HepG2 (cell line): ENCODE data around the gene INF2. TPM values are rescaled to one million over a fixed set of nuclear protein-coding genes. Genes with fewer than 3 reads are reported as not detected.

Experiments
- ARID4A ChIP-seq: sonication (generic); formaldehyde crosslinking; IDR thresholded peaks from 2 replicates; pipeline ENCODE4 v1.5.0; 2020; ENCODE audit warnings: mild to moderate bottlenecking, missing genetic modification reagents, borderline replicate concordance
- CSRNP2 ChIP-seq: sonication (generic); formaldehyde crosslinking; conservative IDR thresholded peaks from 2 replicates; pipeline ENCODE4 v1.8.0; 2022; ENCODE audit warnings: low read depth, missing genetic modification reagents
- FOXC1 ChIP-seq: sonication (generic); formaldehyde crosslinking; IDR thresholded peaks from 2 replicates; pipeline ENCODE4 v1.8.0; 2022; ENCODE audit warnings: mild to moderate bottlenecking, missing genetic modification reagents, borderline replicate concordance
- JDP2 ChIP-seq: sonication (generic); formaldehyde crosslinking; IDR thresholded peaks from 2 replicates; pipeline ENCODE4 v1.8.1; 2022; ENCODE audit warnings: missing genetic modification reagents, borderline replicate concordance
- MAFG ChIP-seq: sonication (generic); formaldehyde crosslinking; IDR thresholded peaks from 2 replicates; pipeline ENCODE4 v1.5.1; 2020; ENCODE audit warnings: mild to moderate bottlenecking, missing genetic modification reagents
- MXI1 ChIP-seq: IDR thresholded peaks from 3 replicates; pipeline ENCODE4 v1.6.1; 2012; ENCODE audit warnings: low read depth, low read length, inconsistent platforms, borderline replicate concordance
- NFRKB ChIP-seq: fragments of 450-650 bp; IDR thresholded peaks from 2 replicates; pipeline ENCODE4 v1.6.1; 2017
- RARA ChIP-seq: IDR thresholded peaks from 2 replicates; pipeline ENCODE4 v1.6.1; 2016; ENCODE audit warnings: missing genetic modification reagents, missing compliant biosample characterization
- RARG ChIP-seq: sonication (generic); formaldehyde crosslinking; IDR thresholded peaks from 2 replicates; pipeline ENCODE4 v1.4.0; 2020; ENCODE audit warnings: low read depth, mild to moderate bottlenecking, missing genetic modification reagents
- REL ChIP-seq: sonication (generic); formaldehyde crosslinking; conservative IDR thresholded peaks from 2 replicates; pipeline ENCODE4 v1.8.0; 2022; ENCODE audit warnings: mild to moderate bottlenecking, missing genetic modification reagents, moderate library complexity
- ZBTB1 ChIP-seq: sonication (generic); formaldehyde crosslinking; IDR thresholded peaks from 2 replicates; pipeline ENCODE4 v1.4.0; 2020; ENCODE audit warnings: missing genetic modification reagents, borderline replicate concordance
- ZFP1 ChIP-seq: IDR thresholded peaks from 2 replicates; pipeline ENCODE4 v1.6.1; 2016
- ZFP36L1 ChIP-seq: sonication (generic); formaldehyde crosslinking; IDR thresholded peaks from 2 replicates; pipeline ENCODE4 v1.8.0; 2022; ENCODE audit warnings: mild to moderate bottlenecking, missing genetic modification reagents, moderate library complexity
- ZNF136 ChIP-seq: sonication (generic); formaldehyde crosslinking; IDR thresholded peaks from 2 replicates; pipeline ENCODE4 v1.8.1; 2022; ENCODE audit warnings: low read depth, mild to moderate bottlenecking, moderate library complexity, missing genetic modification reagents
- ZNF556 ChIP-seq: sonication (generic); formaldehyde crosslinking; IDR thresholded peaks from 2 replicates; pipeline ENCODE4 v1.4.0; 2020; ENCODE audit warnings: mild to moderate bottlenecking, missing genetic modification reagents, borderline replicate concordance
- ZNF562 ChIP-seq: sonication (generic); formaldehyde crosslinking; IDR thresholded peaks from 2 replicates; pipeline ENCODE4 v1.8.0; 2022; ENCODE audit warnings: missing genetic modification reagents, borderline replicate concordance
- ZNF670 ChIP-seq: sonication (generic); formaldehyde crosslinking; IDR thresholded peaks from 2 replicates; pipeline ENCODE4 v1.8.0; 2022; ENCODE audit warnings: mild to moderate bottlenecking, missing genetic modification reagents, borderline replicate concordance
- polyA plus RNA-seq, 8 experiments: library from polyadenylated mRNA; depleted of rRNA in 3 of 8; stranded (reverse) in 7 of 8; unstranded in 1 of 8; fragments of >200 nt; fragmentation: Illumina TruSeq in 4 of 8; extraction: Trizol in 4 of 8; gene quantifications; 2 replicates each; pipeline versions ENCODE4 v1.2.1 to v1.2.3, GENCODE V29; 2011 to 2016; ENCODE audit warnings: low read depth in 4 of 8, missing spikeins in 1 of 8, mixed read lengths in 1 of 8; ENCODE audit not compliant: insufficient read depth in 1 of 8
- total RNA-seq, 5 experiments: library from RNA; depleted of rRNA; stranded (reverse); fragments of >200 nt; fragmentation: Illumina TruSeq; extraction: Trizol; gene quantifications; 2 replicates each; pipeline ENCODE4 v1.2.3, GENCODE V29; 2016; ENCODE audit warnings: low read depth in 1 of 5
- TF ChIP-seq, protein P1 (sequence below): sonication (generic); formaldehyde crosslinking; IDR thresholded peaks from 2 replicates; pipeline ENCODE4 v1.4.0; 2020; ENCODE audit warnings: missing genetic modification reagents
- TF ChIP-seq, protein P2 (sequence below): IDR thresholded peaks from 2 replicates; pipeline ENCODE4 v1.6.1; 2016
- TF ChIP-seq, protein P3 (sequence below): sonication (generic); formaldehyde crosslinking; IDR thresholded peaks from 2 replicates; pipeline ENCODE4 v1.8.1; 2023; ENCODE audit warnings: missing genetic modification reagents, mild to moderate bottlenecking, borderline replicate concordance

INF2 gene
- total and polyA plus RNA-seq, 2 of the 13 experiments (the other 11 are each of a cell fraction or from before 2014, with no cell fraction given) = 16.4 to 26.4 TPM

- TF ChIP-seq ARID4A (CRISPR knock-in tag) (peak; percentile 48; the same call in 1 of the 2 replicates), ZFP1 (0 out of 2 replicates have a peak, but pooled peaks have one; percentile 29), ZNF136 (CRISPR knock-in tag) (0 out of 2 replicates have a peak, but pooled peaks have one; percentile 55), ZNF670 (CRISPR knock-in tag) (0 out of 2 replicates have a peak, but pooled peaks have one; percentile 54), MAFG (no peak), ZNF556 (CRISPR knock-in tag) (peak; percentile 85; the same call in 1 of the 2 replicates), NFRKB (no peak), REL (CRISPR knock-in tag) (peak; percentile 64; the same call in 1 of the 2 replicates), FOXC1 (CRISPR knock-in tag) (peak; percentile 50; the same call in 1 of the 2 replicates), ZFP36L1 (peak; percentile 97), ZNF562 (CRISPR knock-in tag) (no peak), RARG (CRISPR knock-in tag) (no peak), CSRNP2 (CRISPR knock-in tag) (no peak), JDP2 (CRISPR knock-in tag) (no peak), MXI1 (peak; percentile 76; the same call in 1 of the 3 replicates), RARA (peak; percentile 99), ZBTB1 (CRISPR knock-in tag) (no peak)
- TF ChIP-seq, protein P1, sequence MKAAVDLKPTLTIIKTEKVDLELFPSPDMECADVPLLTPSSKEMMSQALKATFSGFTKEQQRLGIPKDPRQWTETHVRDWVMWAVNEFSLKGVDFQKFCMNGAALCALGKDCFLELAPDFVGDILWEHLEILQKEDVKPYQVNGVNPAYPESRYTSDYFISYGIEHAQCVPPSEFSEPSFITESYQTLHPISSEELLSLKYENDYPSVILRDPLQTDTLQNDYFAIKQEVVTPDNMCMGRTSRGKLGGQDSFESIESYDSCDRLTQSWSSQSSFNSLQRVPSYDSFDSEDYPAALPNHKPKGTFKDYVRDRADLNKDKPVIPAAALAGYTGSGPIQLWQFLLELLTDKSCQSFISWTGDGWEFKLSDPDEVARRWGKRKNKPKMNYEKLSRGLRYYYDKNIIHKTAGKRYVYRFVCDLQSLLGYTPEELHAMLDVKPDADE (CRISPR knock-in tag) = no peak
- TF ChIP-seq, protein P2, sequence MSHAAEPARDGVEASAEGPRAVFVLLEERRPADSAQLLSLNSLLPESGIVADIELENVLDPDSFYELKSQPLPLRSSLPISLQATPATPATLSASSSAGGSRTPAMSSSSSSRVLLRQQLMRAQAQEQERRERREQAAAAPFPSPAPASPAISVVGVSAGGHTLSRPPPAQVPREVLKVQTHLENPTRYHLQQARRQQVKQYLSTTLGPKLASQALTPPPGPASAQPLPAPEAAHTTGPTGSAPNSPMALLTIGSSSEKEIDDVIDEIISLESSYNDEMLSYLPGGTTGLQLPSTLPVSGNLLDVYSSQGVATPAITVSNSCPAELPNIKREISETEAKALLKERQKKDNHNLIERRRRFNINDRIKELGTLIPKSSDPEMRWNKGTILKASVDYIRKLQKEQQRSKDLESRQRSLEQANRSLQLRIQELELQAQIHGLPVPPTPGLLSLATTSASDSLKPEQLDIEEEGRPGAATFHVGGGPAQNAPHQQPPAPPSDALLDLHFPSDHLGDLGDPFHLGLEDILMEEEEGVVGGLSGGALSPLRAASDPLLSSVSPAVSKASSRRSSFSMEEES (CRISPR knock-in tag) = peak; percentile 84
- TF ChIP-seq, protein P3, sequence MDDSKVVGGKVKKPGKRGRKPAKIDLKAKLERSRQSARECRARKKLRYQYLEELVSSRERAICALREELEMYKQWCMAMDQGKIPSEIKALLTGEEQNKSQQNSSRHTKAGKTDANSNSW (CRISPR knock-in tag) = no peak
These were observed 46.6 kb downstream of the INF2 start (continued) for GRCh38 chr14:104735830-104736642.
